ENCODE results near the gene FAM120AOS. TPM values are rescaled to one million over a fixed set of nuclear protein-coding genes. Genes with fewer than 3 reads are reported as not detected.
A peak's percentile ranks its signal among the peaks of the same experiment; 100 is the strongest.

FAM120AOS gene
- polyA plus RNA-seq, 3 donors, result 21.2 to 44.8 (median 44.7) TPM

GRCh38 chr9:93471124-93471523 lies 17.7 kb upstream of the FAM120AOS start:
- 53 to 79% (median 65%) methylated on average over 6 of the region's 6 CpGs for WGBS, 3 donors
- no peak overlapping the region for H3K27ac ChIP-seq (ENCODE audit: low read depth, low read length)

- H3K27ac ChIP-seq (ENCODE audit: low read depth, low read length), result no peak overlapping the region
- WGBS, 3 donors, result 87 to 94% (median 92%) methylated on average over 5 of the region's 5 CpGs
Observed at GRCh38 chr9:93470391-93470790, 17.0 kb upstream of the FAM120AOS start.

GRCh38 chr9:93468763-93469456 lies 15.5 kb upstream of the FAM120AOS start:
- H3K27ac ChIP-seq (ENCODE audit: low read depth, low read length), result peak overlapping the region; percentile 72
- WGBS, 3 donors, result 28 to 32% (median 29%) methylated on average over 5 of the region's 5 CpGs

GRCh38 chr9:93467462-93467861 lies 14.1 kb upstream of the FAM120AOS start:
- WGBS, 3 donors, result 18 to 75% (median 71%) methylated on average over 3 of the region's 3 CpGs
- no peak overlapping the region for H3K27ac ChIP-seq (ENCODE audit: low read depth, low read length)

GRCh38 chr9:93467062-93467416 lies 13.7 kb upstream of the FAM120AOS start:
- 23 to 27% (median 24%) methylated on average over 3 of the region's 3 CpGs for WGBS, 3 donors
- no peak overlapping the region for H3K27ac ChIP-seq (ENCODE audit: low read depth, low read length)

GRCh38 chr9:93466416-93467061 lies 13.2 kb upstream of the FAM120AOS start:
- 50 to 67% (median 66%) methylated on average over 7 of the region's 7 CpGs for WGBS, 3 donors
- no peak overlapping the region for H3K27ac ChIP-seq (ENCODE audit: low read depth, low read length)

GRCh38 chr9:93465855-93466254 lies 12.5 kb upstream of the FAM120AOS start:
- no peak overlapping the region for H3K27ac ChIP-seq (ENCODE audit: low read depth, low read length)
- 38 to 95% (median 91%) methylated on average over 6 of the region's 6 CpGs for WGBS, 3 donors

- 60 to 65% (median 60%) methylated on average over 2 of the region's 2 CpGs for WGBS, 3 donors
- no peak overlapping the region for H3K27ac ChIP-seq (ENCODE audit: low read depth, low read length)
Observed at GRCh38 chr9:93464876-93465275, 11.5 kb upstream of the FAM120AOS start.

GRCh38 chr9:93464395-93464794 lies 11.0 kb upstream of the FAM120AOS start:
- 64 to 70% (median 68%) methylated on average over 3 of the region's 3 CpGs for WGBS, 3 donors
- H3K27ac ChIP-seq (ENCODE audit: low read depth, low read length), result no peak overlapping the region

- WGBS, 3 donors, result 75 to 86% (median 80%) methylated on average over 4 of the region's 4 CpGs
- no peak overlapping the region for H3K27ac ChIP-seq (ENCODE audit: low read depth, low read length)
Observed at GRCh38 chr9:93463638-93464248, 10.4 kb upstream of the FAM120AOS start.

GRCh38 chr9:93461821-93462220 lies 8.4 kb upstream of the FAM120AOS start:
- H3K27ac ChIP-seq (ENCODE audit: low read depth, low read length), result no peak overlapping the region
- 68 to 98% (median 69%) methylated on average over 2 of the region's 2 CpGs for WGBS, 3 donors

GRCh38 chr9:93461414-93461743 lies 8.0 kb upstream of the FAM120AOS start:
- no peak overlapping the region for H3K27ac ChIP-seq (ENCODE audit: low read depth, low read length)
- WGBS, 3 donors, result 93 to 96% (median 95%) methylated on average over 1 of the region's 1 CpG

GRCh38 chr9:93460689-93461413 lies 7.5 kb upstream of the FAM120AOS start:
- WGBS, 3 donors, result 88 to 94% (median 90%) methylated on average over 3 of the region's 3 CpGs
- no peak overlapping the region for H3K27ac ChIP-seq (ENCODE audit: low read depth, low read length)

GRCh38 chr9:93459432-93459847 lies 6.1 kb upstream of the FAM120AOS start:
- H3K27ac ChIP-seq (ENCODE audit: low read depth, low read length), result no peak overlapping the region

- no peak overlapping the region for H3K27ac ChIP-seq (ENCODE audit: low read depth, low read length)
- WGBS, 3 donors, result 62 to 87% (median 67%) methylated on average over 4 of the region's 4 CpGs
Observed at GRCh38 chr9:93458712-93459111, 5.3 kb upstream of the FAM120AOS start.

GRCh38 chr9:93457006-93457405 lies 3.6 kb upstream of the FAM120AOS start:
- WGBS, 3 donors, result 62 to 82% (median 80%) methylated on average over 1 of the region's 1 CpG
- no peak overlapping the region for H3K27ac ChIP-seq (ENCODE audit: low read depth, low read length)

GRCh38 chr9:93456504-93456903 lies 3.1 kb upstream of the FAM120AOS start:
- H3K27ac ChIP-seq (ENCODE audit: low read depth, low read length), result no peak overlapping the region
- 62 to 66% (median 66%) methylated on average over 2 of the region's 2 CpGs for WGBS, 3 donors

GRCh38 chr9:93456022-93456421 lies 2.6 kb upstream of the FAM120AOS start:
- WGBS, 3 donors, result 89 to 93% (median 91%) methylated on average over 1 of the region's 1 CpG
- no peak overlapping the region for H3K27ac ChIP-seq (ENCODE audit: low read depth, low read length)

GRCh38 chr9:93452710-93453046 lies 703 bp downstream of the FAM120AOS start:
- peak overlapping the region; percentile 43 for H3K27ac ChIP-seq (ENCODE audit: low read depth, low read length)
- WGBS, 3 donors, result 0 to 1% (median 0%) methylated on average over 10 of the region's 10 CpGs

All from adipose tissue (tissue), 3 donors.